Muscle of back (tissue), 11 donors: ENCODE results near the gene INTS13. TPM values are rescaled to one million over a fixed set of nuclear protein-coding genes. Genes with fewer than 3 reads are reported as not detected.
"Not testable (repeated sequence)": the region's sequence is repeated elsewhere in the genome, so short reads cannot be mapped to it uniquely, and the experiment has no call there.

Source experiments
- DNase-seq, 3 donors: peaks; one replicate each; pipeline versions ENCODE4 v3.0.0 to v3.0.0-alpha.2; 2013
- polyA plus RNA-seq, 10 donors: library from polyadenylated mRNA; unstranded; fragments of 120-200 nt; gene quantifications; one replicate each; pipeline ENCODE4 v1.2.1, GENCODE V29; 2013; ENCODE audit not compliant: insufficient read length in 10 of 10

INTS13 gene
- polyA plus RNA-seq, 10 donors, result 25.0 to 38.3 (median 27.2) TPM

- DNase-seq, result peak in 1 of 3 donors; percentile 38
Observed at GRCh38 chr12:26870491-26871419, 67.0 kb downstream of the INTS13 start.

GRCh38 chr12:26869908-26870459 lies 67.8 kb downstream of the INTS13 start:
- no peak for DNase-seq

- no peak for DNase-seq
Observed at GRCh38 chr12:26869104-26869494, 68.7 kb downstream of the INTS13 start.

GRCh38 chr12:26868447-26869103 lies 69.2 kb downstream of the INTS13 start:
- DNase-seq, result no peak

GRCh38 chr12:26867080-26867479 lies 70.7 kb downstream of the INTS13 start:
- no peak for DNase-seq

GRCh38 chr12:26863515-26863914 lies 74.3 kb downstream of the INTS13 start:
- no peak for DNase-seq

- DNase-seq, result not testable (repeated sequence)
Observed at GRCh38 chr12:26862787-26863186, 75.0 kb downstream of the INTS13 start.

GRCh38 chr12:26861690-26862089 lies 76.1 kb downstream of the INTS13 start:
- DNase-seq, result no peak

- peak in 1 of 3 donors; percentile 15 for DNase-seq
Observed at GRCh38 chr12:26857465-26858176, 80.2 kb downstream of the INTS13 start.

GRCh38 chr12:26855337-26855736 lies 82.4 kb downstream of the INTS13 start:
- DNase-seq, result no peak

Other genes starting within 250 kb of the INTS13 start
- 1 to 10 TPM; 3.3 to 5.7 (median 4.1) TPM for gene ITPR2, start 104.8 kb downstream of the INTS13 start, polyA plus RNA-seq
- 10 to 100 TPM; 33.8 to 61.5 (median 42.4) TPM for gene FGFR1OP2, start 489 bp upstream of the INTS13 start, polyA plus RNA-seq
- 10 to 100 TPM; 18.5 to 35.0 (median 29.2) TPM for gene TM7SF3, start 76.4 kb upstream of the INTS13 start, polyA plus RNA-seq
- gene MED21, start 84.6 kb upstream of the INTS13 start, polyA plus RNA-seq, result 10 to 100 TPM; 37.4 to 50.7 (median 45.0) TPM
- gene C12orf71, start 144.6 kb upstream of the INTS13 start, polyA plus RNA-seq, result under 1 TPM in 3 of 10 donors, not detected in 7; 0.29 to 0.30 (median 0.29) TPM